ENCODE data around the gene PLXNC1.

PLXNC1 gene

DNA sequence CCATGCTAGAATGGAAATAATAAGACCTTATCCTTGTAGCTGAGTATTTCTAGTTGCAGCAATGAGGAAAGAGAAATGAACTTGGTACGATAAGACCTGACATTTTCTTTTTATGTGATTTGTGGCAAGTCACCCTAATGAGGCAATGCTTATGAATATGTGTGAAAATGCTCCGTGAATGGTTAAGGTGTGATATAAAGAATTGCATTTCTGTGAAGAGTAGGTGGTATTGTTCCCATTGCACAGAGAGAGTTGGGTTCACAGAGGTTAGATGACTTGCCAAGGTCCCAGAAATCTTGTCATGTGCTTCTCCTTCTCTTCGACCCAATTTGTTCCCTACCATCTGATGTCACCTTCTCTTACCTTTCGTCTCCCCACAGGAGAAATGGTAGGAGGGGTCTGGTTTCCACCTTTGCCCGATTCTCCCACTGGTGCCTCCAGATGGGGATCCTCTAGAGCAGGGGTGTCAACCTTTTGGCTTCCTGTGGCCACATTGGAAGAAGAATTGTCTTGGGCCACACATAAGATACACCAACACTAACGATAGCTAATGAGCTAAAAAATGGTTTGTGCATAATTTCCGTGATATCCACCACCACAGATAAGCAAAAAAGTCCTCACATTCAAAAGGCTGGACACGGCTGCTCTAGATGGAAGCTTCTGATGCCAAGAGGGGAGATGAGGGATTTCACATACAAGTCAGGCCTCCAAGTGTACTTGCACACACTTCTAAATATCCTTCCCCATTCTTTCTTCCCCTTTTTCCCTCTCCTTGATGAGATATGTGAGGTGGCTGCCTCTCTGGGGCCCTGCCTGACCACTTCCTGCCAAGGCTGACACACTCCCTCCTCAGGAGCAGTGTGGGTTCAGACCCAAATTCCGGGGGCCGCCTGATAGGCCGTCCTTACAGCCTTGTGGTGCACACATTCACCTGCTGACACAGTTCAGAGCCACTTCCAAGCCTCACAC lies 96.1 kb downstream of the PLXNC1 start:
- no peak for DNase-seq

DNA sequence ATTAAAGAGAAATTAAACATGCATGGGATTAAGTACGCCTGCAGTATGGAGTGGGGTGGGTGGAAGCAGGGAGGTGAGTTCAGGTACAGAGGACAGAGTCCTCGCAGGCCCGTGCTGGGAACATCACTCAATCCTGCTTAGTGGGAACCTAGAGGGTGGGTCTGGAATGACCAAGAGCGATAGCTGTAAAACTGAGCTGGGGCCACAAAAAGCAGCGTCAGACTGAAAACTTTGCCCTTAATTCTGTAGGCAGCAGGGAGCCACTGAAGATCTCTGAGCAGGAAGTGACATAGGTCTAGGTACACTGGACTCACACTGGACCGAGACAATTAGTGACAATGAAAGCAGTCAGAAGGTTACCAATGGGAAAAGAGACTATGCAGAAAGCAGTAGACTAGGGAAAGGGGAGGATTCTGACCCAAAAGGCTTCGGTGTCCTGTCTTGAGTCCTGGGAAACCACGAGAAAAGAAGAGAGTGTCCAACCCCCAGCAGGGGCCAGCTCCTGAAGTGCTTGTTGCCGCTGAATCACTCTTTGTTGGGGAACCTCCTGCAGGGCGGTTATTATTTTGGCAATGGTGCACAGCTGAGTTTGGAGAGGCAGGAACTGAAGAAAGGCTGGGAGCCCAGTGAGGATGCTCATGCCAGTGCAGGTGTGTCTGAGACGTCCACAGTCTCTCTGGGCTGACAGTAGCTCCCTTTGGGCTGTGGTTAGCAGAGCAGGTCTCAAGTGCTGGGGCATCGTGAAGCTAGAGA lies 97.4 kb downstream of the PLXNC1 start:
- no peak for DNase-seq

DNA sequence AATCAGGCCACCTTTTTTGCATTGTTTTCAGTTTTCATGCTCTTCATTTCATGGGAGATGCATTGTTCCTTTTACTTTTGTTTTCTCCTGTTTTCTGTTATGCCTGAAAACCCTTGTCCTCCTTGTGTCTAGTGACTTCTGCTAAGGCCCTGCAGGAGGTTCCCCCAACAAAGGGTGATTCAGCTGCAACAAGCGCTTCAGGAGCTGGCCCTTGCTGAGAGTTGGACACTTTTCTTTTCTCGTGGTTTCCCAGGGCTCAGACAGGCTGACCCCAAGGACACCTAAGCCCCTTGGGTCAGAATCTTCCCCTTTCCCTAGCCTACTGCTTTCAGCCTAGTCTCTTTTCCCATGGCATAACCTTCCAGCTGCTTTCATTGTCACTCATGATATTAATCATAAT lies 98.9 kb downstream of the PLXNC1 start:
- DNase-seq = no peak

GRCh38 chr12:94248582-94248981 lies 100.2 kb downstream of the PLXNC1 start:
- DNase-seq = no peak

DNA sequence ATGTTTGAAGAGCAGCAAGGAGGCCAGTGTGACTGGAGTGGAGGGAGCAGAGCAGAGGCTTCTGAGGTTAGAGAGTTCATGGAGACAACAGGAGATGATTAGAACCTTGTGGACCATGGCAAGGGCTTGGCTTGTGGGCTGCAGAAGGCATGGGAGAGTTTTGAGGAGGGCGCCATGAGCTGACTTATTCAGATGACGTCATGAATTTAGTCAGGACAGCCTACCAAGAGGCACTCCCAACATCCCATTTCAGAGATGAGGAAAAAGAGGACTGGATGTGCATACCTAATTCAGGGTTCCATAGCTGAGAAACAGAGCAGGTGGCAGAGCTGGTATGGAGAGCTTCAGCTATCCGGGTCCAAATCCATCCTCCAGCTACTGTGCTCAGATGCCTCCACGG lies 101.8 kb downstream of the PLXNC1 start:
- no peak for DNase-seq

- DNase-seq = no peak
Measured at GRCh38 chr12:94254270-94254669, 105.9 kb downstream of the PLXNC1 start.

- DNase-seq = no peak
Measured at GRCh38 chr12:94255006-94255405, 106.6 kb downstream of the PLXNC1 start.

DNA sequence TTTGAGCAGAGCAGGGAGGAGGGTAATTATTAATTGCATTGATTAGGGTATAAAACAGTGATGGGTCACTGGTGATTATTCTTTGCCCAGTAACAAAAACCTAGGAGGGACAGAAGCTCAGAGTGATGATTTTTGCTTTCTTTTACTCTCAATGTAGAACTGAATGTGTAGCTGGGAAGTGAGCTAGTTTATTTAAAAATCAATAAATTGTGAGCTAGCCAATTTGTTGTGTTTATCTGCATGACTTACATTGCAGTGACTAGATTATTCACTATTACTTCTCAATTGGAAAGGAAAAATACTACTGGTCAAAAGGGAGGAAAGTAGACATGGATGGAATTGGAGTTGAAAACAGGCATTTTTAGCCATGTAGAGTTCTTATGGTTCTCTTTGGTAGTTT lies 107.1 kb downstream of the PLXNC1 start:
- DNase-seq = no peak

- no peak for DNase-seq
Measured at GRCh38 chr12:94258593-94258992, 110.2 kb downstream of the PLXNC1 start.

DNA sequence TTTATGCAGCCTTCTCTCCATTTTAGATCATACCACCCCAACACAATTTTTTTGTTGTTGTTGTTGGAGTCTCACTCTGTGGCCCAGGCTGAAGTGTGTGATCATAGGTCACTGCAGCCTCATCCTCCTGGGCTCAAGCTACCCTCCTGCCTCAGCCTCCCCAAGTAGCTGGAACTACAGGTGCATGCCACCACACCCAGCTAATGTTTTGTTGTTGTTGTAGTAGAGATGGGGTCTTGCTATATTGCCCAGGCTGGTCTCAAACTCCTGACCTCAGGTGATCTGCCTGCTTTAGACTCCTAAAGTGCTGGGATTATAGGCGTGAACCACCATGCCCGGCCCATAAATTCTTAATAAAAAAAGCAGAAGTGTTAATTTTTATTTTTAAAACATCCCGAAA lies 111.6 kb downstream of the PLXNC1 start:
- DNase-seq = no peak

DNA sequence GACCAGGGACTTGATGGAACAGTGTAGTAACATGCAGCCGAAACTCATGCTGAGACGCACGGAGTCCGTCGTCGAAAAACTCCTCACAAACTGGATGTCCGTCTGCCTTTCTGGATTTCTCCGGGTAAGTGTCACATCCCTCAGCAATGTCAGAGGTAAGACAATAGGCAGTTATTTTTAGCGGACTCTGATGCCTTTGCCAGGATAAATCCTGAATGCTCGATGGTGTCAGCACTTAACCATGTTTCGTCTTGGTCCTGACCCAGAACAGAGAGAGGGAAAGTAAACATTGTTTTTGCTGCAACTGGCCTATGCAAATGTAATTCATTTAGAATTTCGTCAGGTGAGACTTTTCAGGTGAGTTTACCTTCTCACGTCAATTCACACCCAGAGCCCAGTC lies 112.3 kb downstream of the PLXNC1 start:
- DNase-seq = no peak

GRCh38 chr12:94261119-94261518 lies 112.7 kb downstream of the PLXNC1 start:
- DNase-seq = no peak

GRCh38 chr12:94261786-94262185 lies 113.4 kb downstream of the PLXNC1 start:
- no peak for DNase-seq

GRCh38 chr12:94262228-94263010 lies 114.0 kb downstream of the PLXNC1 start:
- peak; percentile 65 to 70 for DNase-seq

GRCh38 chr12:94263011-94263811 lies 114.8 kb downstream of the PLXNC1 start:
- DNase-seq = no peak

DNA sequence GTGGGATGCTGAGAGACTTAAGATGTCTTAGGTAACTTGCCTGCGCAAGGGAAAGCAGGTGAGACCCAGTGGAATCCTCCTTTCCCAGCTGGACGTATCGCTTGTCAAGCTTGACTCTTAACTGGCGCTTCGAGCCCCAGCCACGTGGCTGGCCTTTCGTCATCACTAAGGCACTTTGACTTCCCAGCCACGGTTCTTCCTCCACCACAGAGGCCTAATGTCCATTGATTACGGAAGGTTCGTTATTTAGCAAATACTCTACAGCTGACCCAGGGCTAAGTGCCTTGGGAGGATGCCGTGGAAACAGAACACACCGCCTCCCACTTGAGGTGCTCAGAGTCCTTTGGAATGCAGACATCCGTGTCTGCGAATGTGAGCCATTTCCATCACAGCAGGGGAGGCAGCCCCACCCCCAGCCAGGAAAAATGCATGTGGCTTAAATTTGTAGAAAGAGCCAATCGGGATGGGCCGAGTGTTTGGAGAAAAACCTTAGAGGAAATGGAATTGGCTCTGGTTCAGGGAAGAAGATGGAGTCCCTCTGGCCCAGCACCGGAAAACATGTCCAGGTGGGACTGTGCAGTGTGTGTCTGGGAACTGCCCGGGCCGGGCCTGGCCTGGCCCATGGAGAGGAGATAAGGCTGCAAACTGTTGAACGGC lies 115.7 kb downstream of the PLXNC1 start:
- no peak for DNase-seq

- DNase-seq = no peak
Measured at GRCh38 chr12:94264736-94265485, 116.5 kb downstream of the PLXNC1 start.

GRCh38 chr12:94265539-94265938 lies 117.2 kb downstream of the PLXNC1 start:
- DNase-seq = no peak

- no peak for DNase-seq
Measured at GRCh38 chr12:94265966-94266745, 117.8 kb downstream of the PLXNC1 start.

Measured in hippocampal formation (tissue), 2 donors.